Neural progenitor cell (in vitro differentiated cells): ENCODE results near the gene FAM177B. TPM values are rescaled to one million over a fixed set of nuclear protein-coding genes. Genes with fewer than 3 reads are reported as not detected.
"Not testable (repeated sequence)": the region's sequence is repeated elsewhere in the genome, so short reads cannot be mapped to it uniquely, and the experiment has no call there.

Source experiments
- DNase-seq: peaks from one replicate; pipeline ENCODE4 v3.0.0-alpha.2; 2016; ENCODE audit warnings: low spot score
- H2AFZ ChIP-seq: fragments of 200-600 bp; sonication (generic); replicated peaks from 2 replicates; pipeline ENCODE4 v1.6.1; 2016; ENCODE audit warnings: antibody characterized with exemption
- H3F3A ChIP-seq: fragments of 200-600 bp; sonication (generic); 2 replicates; pipeline ENCODE4 v1.6.1; 2016; ENCODE audit warnings: antibody characterized with exemption, low read depth
- H3K27ac ChIP-seq: fragments of 200-600 bp; sonication (generic); 2 replicates; pipeline ENCODE4 v1.5.1; 2016; ENCODE audit warnings: mild to moderate bottlenecking
- H3K27me3 ChIP-seq: fragments of 200-600 bp; sonication (generic); 2 replicates; pipeline ENCODE4 v1.6.1; 2016; ENCODE audit warnings: mild to moderate bottlenecking, moderate library complexity
- H3K36me3 ChIP-seq: fragments of 200-600 bp; sonication (generic); 2 replicates; pipeline ENCODE4 v1.5.1; 2016
- H3K4me1 ChIP-seq: fragments of 200-600 bp; sonication (generic); 2 replicates; pipeline ENCODE4 v1.6.1; 2016; ENCODE audit warnings: mixed run types
- H3K4me2 ChIP-seq: fragments of 200-600 bp; sonication (generic); 2 replicates; pipeline ENCODE4 v1.6.1; 2016
- H3K4me3 ChIP-seq: fragments of 200-600 bp; sonication (generic); 2 replicates; pipeline ENCODE4 v1.5.1; 2016
- H3K79me2 ChIP-seq: fragments of 200-600 bp; sonication (generic); 2 replicates; pipeline ENCODE4 v1.6.1; 2016; ENCODE audit warnings: low read depth
- H3K9ac ChIP-seq: fragments of 200-600 bp; sonication (generic); 2 replicates; pipeline ENCODE4 v1.6.1; 2016
- H3K9me3 ChIP-seq: fragments of 200-600 bp; sonication (generic); 2 replicates; pipeline ENCODE4 v1.5.1; 2016; ENCODE audit warnings: low read depth
- H4K20me1 ChIP-seq: fragments of 200-600 bp; sonication (generic); 2 replicates; pipeline ENCODE4 v1.6.1; 2016; ENCODE audit warnings: low read depth
- H3K27ac Mint-ChIP-seq: 3 replicates; pipeline ENCODE4 v1.8.0; 2021; ENCODE audit warnings: mixed read lengths
- H3K27me3 Mint-ChIP-seq: 2 replicates; pipeline ENCODE4 v1.8.0; 2022; ENCODE audit warnings: low read depth, mild to moderate bottlenecking, inconsistent platforms, moderate library complexity, mixed read lengths; ENCODE audit not compliant: insufficient read depth
- H3K36me3 Mint-ChIP-seq: 3 replicates; pipeline ENCODE4 v1.8.0; 2021; ENCODE audit warnings: mixed read lengths
- H3K4me1 Mint-ChIP-seq: 3 replicates; pipeline ENCODE4 v1.8.0; 2021; ENCODE audit warnings: mixed read lengths
- H3K4me3 Mint-ChIP-seq: 3 replicates; pipeline ENCODE4 v1.8.0; 2021; ENCODE audit warnings: mild to moderate bottlenecking, moderate library complexity, mixed read lengths
- H3K9me3 Mint-ChIP-seq: 3 replicates; pipeline ENCODE4 v1.8.0; 2020; ENCODE audit warnings: mixed read lengths
- CTCF ChIP-seq: fragments of 200-600 bp; sonication (generic); IDR thresholded peaks from 2 replicates; pipeline ENCODE4 v1.5.1; 2017; ENCODE audit warnings: antibody characterized with exemption, mild to moderate bottlenecking
- EZH2 ChIP-seq: fragments of 200-600 bp; sonication (generic); IDR thresholded peaks from 2 replicates; pipeline ENCODE4 v1.6.1; 2017; ENCODE audit warnings: antibody characterized with exemption, mild to moderate bottlenecking, moderate library complexity
- EZH2phosphoT487 ChIP-seq: fragments of 200-600 bp; sonication (generic); IDR thresholded peaks from 2 replicates; pipeline ENCODE4 v1.6.1; 2017; ENCODE audit warnings: antibody characterized with exemption
- total RNA-seq: library from RNA; depleted of rRNA; stranded (reverse); fragments of >200 nt; gene quantifications from 2 replicates; pipeline ENCODE4 v1.2.3, GENCODE V29; 2015; ENCODE audit warnings: low replicate concordance

Gene FAM177B
- total RNA-seq, 1 donor from 2014 or later = not detected

- DNase-seq = peak; percentile 72
- peak overlapping the region; percentile 48 for H3K4me2 ChIP-seq
- H3K36me3 ChIP-seq = peaks cover 20% of the 10 kb centered on the region
- peak overlapping the region; percentile 7 for H3K27ac ChIP-seq
- Mint-ChIP-seq H3K4me1 (peaks cover 9% of the 10 kb centered on the region), H3K27me3 (no peaks in the 10 kb centered on the region), H3K9me3 (no peaks in the 10 kb centered on the region), H3K27ac (no peak overlapping the region), H3K36me3 (peaks cover 8% of the 10 kb centered on the region), H3K4me3 (no peak overlapping the region)
- H3F3A ChIP-seq = peaks cover 24% of the 10 kb centered on the region
- H4K20me1 ChIP-seq = peaks cover 5% of the 10 kb centered on the region
- H3K79me2 ChIP-seq = no peaks in the 10 kb centered on the region
- no peaks in the 10 kb centered on the region for H3K27me3 ChIP-seq
- H3K9ac ChIP-seq = no peak overlapping the region
- H2AFZ ChIP-seq = no peak overlapping the region
- no peaks in the 10 kb centered on the region for H3K9me3 ChIP-seq
- H3K4me3 ChIP-seq = no peak overlapping the region
- no peak for TF ChIP-seq CTCF
- no peak for TF ChIP-seq EZH2
- no peak for TF ChIP-seq EZH2phosphoT487
- H3K4me1 ChIP-seq = peaks cover 26% of the 10 kb centered on the region
These were observed 532 bp upstream of the FAM177B start for GRCh38 chr1:222736470-222736869.

DNA sequence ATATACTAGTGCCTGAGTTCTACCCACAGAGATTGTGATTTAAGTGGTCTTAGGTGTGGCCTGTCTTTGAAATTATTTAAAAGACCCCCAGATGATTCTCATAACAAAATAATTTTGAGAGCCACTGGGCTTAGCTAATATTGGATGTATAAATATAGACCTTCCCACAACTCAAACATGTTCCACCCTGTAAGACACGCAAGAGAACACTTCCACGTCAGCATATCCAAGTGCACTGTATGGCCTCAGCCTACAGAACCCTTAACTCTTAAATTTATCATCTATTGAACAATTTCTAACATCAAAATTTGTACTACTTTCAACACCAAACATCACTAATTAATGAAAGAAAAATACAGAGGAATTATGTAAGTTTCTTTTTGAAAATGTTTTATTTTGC is 2.5 kb downstream of the FAM177B start:
- Histone ChIP-seq H3K9ac (no peak overlapping the region), H3K9me3 (no peaks in the 10 kb centered on the region), H4K20me1 (peaks cover 5% of the 10 kb centered on the region), H3K27ac (no peak overlapping the region), H3K4me1 (peaks cover 26% of the 10 kb centered on the region), H3K36me3 (peaks cover 3% of the 10 kb centered on the region), H3K79me2 (no peaks in the 10 kb centered on the region), H3K4me3 (no peak overlapping the region), H3K27me3 (no peaks in the 10 kb centered on the region), H2AFZ (no peak overlapping the region), H3F3A (peaks cover 24% of the 10 kb centered on the region), H3K4me2 (no peak overlapping the region)
- H3K27ac Mint-ChIP-seq = no peak overlapping the region
- no peaks in the 10 kb centered on the region for H3K27me3 Mint-ChIP-seq
- DNase-seq = no peak
- no peak overlapping the region for H3K4me3 Mint-ChIP-seq
- peaks cover 2% of the 10 kb centered on the region for H3K36me3 Mint-ChIP-seq
- TF ChIP-seq CTCF (no peak), EZH2 (no peak)
- peaks cover 9% of the 10 kb centered on the region for H3K4me1 Mint-ChIP-seq
- H3K9me3 Mint-ChIP-seq = no peaks in the 10 kb centered on the region

- H3K9me3 Mint-ChIP-seq = no peaks in the 10 kb centered on the region
- Histone ChIP-seq H3K36me3 (no peaks in the 10 kb centered on the region), H3K79me2 (no peaks in the 10 kb centered on the region), H3K27ac (no peak overlapping the region), H3K27me3 (no peaks in the 10 kb centered on the region), H3K9me3 (no peaks in the 10 kb centered on the region), H3F3A (peaks cover 24% of the 10 kb centered on the region), H4K20me1 (peaks cover 5% of the 10 kb centered on the region), H3K4me2 (no peak overlapping the region), H3K9ac (no peak overlapping the region), H3K4me1 (peaks cover 26% of the 10 kb centered on the region), H2AFZ (no peak overlapping the region), H3K4me3 (no peak overlapping the region)
- H3K27ac Mint-ChIP-seq = no peak overlapping the region
- H3K4me1 Mint-ChIP-seq = peaks cover 9% of the 10 kb centered on the region
- H3K36me3 Mint-ChIP-seq = no peaks in the 10 kb centered on the region
- no peak for DNase-seq
- TF ChIP-seq EZH2phosphoT487 = no peak
- no peak for TF ChIP-seq EZH2
- TF ChIP-seq CTCF = no peak
- H3K4me3 Mint-ChIP-seq = no peak overlapping the region
- H3K27me3 Mint-ChIP-seq = no peaks in the 10 kb centered on the region
These were observed 2.9 kb downstream of the FAM177B start for GRCh38 chr1:222739929-222740328.

DNA sequence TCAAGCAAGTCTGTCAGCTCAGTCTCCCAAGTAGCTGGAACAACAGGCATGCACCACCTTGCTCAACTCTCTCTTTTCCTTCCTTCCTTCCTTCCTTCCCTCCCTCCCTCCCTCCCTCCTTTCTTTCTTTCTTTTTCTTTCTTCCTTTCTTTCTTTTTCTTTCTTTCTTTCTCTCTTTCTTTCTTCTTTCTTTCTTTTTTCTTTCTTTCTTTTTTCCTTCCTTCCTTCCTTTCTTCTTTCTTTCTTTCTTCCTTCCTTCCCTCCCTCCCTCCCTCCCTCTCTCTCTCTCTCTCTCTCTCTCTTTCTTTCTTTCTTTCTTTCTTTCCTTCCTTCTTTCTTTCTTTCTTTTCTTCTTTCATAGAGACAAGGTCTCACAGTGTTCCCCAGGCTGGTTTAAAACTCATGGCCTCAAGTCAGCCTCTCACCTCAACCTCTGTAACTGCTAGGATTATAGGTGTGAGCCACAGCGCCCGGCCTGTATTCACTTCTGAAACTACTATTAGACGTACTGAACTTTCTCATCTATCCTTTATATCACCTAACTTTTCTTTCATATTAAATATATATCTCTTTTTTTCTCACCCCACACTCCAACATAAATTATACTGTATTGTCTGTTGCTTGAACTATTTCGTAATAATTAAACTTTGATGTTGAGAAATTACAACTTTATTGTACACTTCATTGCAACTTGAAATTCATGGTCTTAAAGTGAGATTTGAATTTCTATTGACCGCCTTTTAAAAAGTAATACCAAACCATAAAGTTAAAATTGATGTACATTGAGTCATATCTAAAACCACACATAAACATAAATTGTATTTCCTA is 4.8 kb downstream of the FAM177B start:
- H3K27me3 Mint-ChIP-seq, H3K4me3 ChIP-seq, H3K4me1 Mint-ChIP-seq, H3K4me1 ChIP-seq, H4K20me1 ChIP-seq, H3K9ac ChIP-seq, H3K9me3 Mint-ChIP-seq, H2AFZ ChIP-seq, H3K36me3 Mint-ChIP-seq, H3K79me2 ChIP-seq, DNase-seq, H3K9me3 ChIP-seq, H3K4me3 Mint-ChIP-seq, H3K36me3 ChIP-seq, H3K4me2 ChIP-seq, H3K27me3 ChIP-seq, H3F3A ChIP-seq, H3K27ac Mint-ChIP-seq, H3K27ac ChIP-seq: not testable (repeated sequence)
